HAP-1 (cell line): ENCODE measurements around the gene COX4I1.
"Not testable (repeated sequence)": the region's sequence is repeated elsewhere in the genome, so short reads cannot be mapped to it uniquely, and the experiment has no call there.

Source experiments
- DNase-seq, 2 experiments: peaks; one replicate each; pipeline ENCODE4 v3.0.0-alpha.2; 2016 to 2020; ENCODE audit warnings: low spot score in 2 of 2
- H3K27me3 ChIP-seq: fragments of 250-450 bp; sonication (Bioruptor Pico); 2 replicates; pipeline ENCODE4 v1.5.1; 2020; ENCODE audit warnings: low read depth, mild to moderate bottlenecking, moderate library complexity
- H3K36me3 ChIP-seq: fragments of 250-450 bp; sonication (Bioruptor Pico); replicated peaks from 2 replicates; pipeline ENCODE4 v1.5.1; 2020; ENCODE audit warnings: mild to moderate bottlenecking
- H3K4me1 ChIP-seq: fragments of 250-450 bp; sonication (Bioruptor Pico); 2 replicates; pipeline ENCODE4 v1.5.1; 2020; ENCODE audit warnings: mild to moderate bottlenecking
- H3K4me3 ChIP-seq: fragments of 250-450 bp; sonication (Bioruptor Pico); 2 replicates; pipeline ENCODE4 v1.5.1; 2020; ENCODE audit warnings: mild to moderate bottlenecking, moderate library complexity
- H3K9me3 ChIP-seq: fragments of 250-450 bp; sonication (Bioruptor Pico); 2 replicates; pipeline ENCODE4 v1.5.1; 2020; ENCODE audit warnings: mild to moderate bottlenecking, moderate library complexity
- in situ Hi-C: fragments of 300-500 bp; cut with MboI; formaldehyde crosslinking; loops from 3 replicates; pipeline ENCODE4 v1.14.3; 2020; ENCODE audit warnings: low sequenced_read_pairs, inconsistent platforms, mixed read lengths

The COX4I1 gene

GRCh38 chr16:85826686-85827247, 27.3 kb downstream of the COX4I1 start:
- no peaks in the 10 kb centered on the region for H3K36me3 ChIP-seq
- no peaks in the 10 kb centered on the region for H3K4me1 ChIP-seq
- in situ Hi-C loops, result loop anchor here (10.0 kb wide), 2 partner anchors 188 to 688 kb away; partner anchors contain the start of gene FOXF1
- no peak overlapping the region for H3K4me3 ChIP-seq
- peaks cover 30% of the 10 kb centered on the region for H3K27me3 ChIP-seq
- no peaks in the 10 kb centered on the region for H3K9me3 ChIP-seq
- DNase-seq, result no peak

- Histone ChIP-seq H3K4me1 (no peaks in the 10 kb centered on the region), H3K4me3 (no peak overlapping the region), H3K9me3 (no peaks in the 10 kb centered on the region), H3K27me3 (peaks cover 30% of the 10 kb centered on the region), H3K36me3 (no peaks in the 10 kb centered on the region)
- no peak for DNase-seq
- in situ Hi-C loops, result loop anchor here (10.0 kb wide), 2 partner anchors 187 to 687 kb away; partner anchors contain the start of gene FOXF1
These were observed 28.7 kb downstream of the COX4I1 start for GRCh38 chr16:85828166-85828565.

- no peaks in the 10 kb centered on the region for H3K4me1 ChIP-seq
- H3K4me3 ChIP-seq, result no peak overlapping the region
- no peaks in the 10 kb centered on the region for H3K9me3 ChIP-seq
- peaks cover 30% of the 10 kb centered on the region for H3K27me3 ChIP-seq
- no peak for DNase-seq
- in situ Hi-C loops, result loop anchor here (10.0 kb wide), 2 partner anchors 186 to 686 kb away; partner anchors contain the start of gene FOXF1
- no peaks in the 10 kb centered on the region for H3K36me3 ChIP-seq
These were observed 29.8 kb downstream of the COX4I1 start for GRCh38 chr16:85829171-85829719.

- Histone ChIP-seq H3K4me1 (no peaks in the 10 kb centered on the region), H3K4me3 (no peak overlapping the region), H3K36me3 (no peaks in the 10 kb centered on the region), H3K9me3 (no peaks in the 10 kb centered on the region), H3K27me3 (peaks cover 30% of the 10 kb centered on the region)
- in situ Hi-C loops, result loop anchor here (10.0 kb wide), 2 partner anchors 185 to 685 kb away; partner anchors contain the start of gene FOXF1
- DNase-seq, result no peak
These were observed 30.4 kb downstream of the COX4I1 start for GRCh38 chr16:85829751-85830445.

GRCh38 chr16:85830821-85831220, 31.3 kb downstream of the COX4I1 start:
- no peak for DNase-seq
- Histone ChIP-seq H3K9me3 (no peaks in the 10 kb centered on the region), H3K36me3 (no peaks in the 10 kb centered on the region), H3K4me3 (no peak overlapping the region), H3K4me1 (no peaks in the 10 kb centered on the region), H3K27me3 (peaks cover 30% of the 10 kb centered on the region)
- in situ Hi-C loops, result no loop called here

GRCh38 chr16:85832570-85833218, 33.2 kb downstream of the COX4I1 start:
- H3K9me3 ChIP-seq, result no peaks in the 10 kb centered on the region
- H3K4me1 ChIP-seq, result no peaks in the 10 kb centered on the region
- in situ Hi-C loops, result no loop called here
- no peaks in the 10 kb centered on the region for H3K36me3 ChIP-seq
- H3K4me3 ChIP-seq, result no peak overlapping the region
- DNase-seq, result no peak
- H3K27me3 ChIP-seq, result peaks cover 24% of the 10 kb centered on the region

- H3K9me3 ChIP-seq, result no peaks in the 10 kb centered on the region
- no peaks in the 10 kb centered on the region for H3K36me3 ChIP-seq
- no peak for DNase-seq
- in situ Hi-C loops, result no loop called here
- H3K4me3 ChIP-seq, result no peak overlapping the region
- H3K27me3 ChIP-seq, result peaks cover 24% of the 10 kb centered on the region
- H3K4me1 ChIP-seq, result no peaks in the 10 kb centered on the region
These were observed 33.9 kb downstream of the COX4I1 start for GRCh38 chr16:85833219-85833920.

- Histone ChIP-seq H3K36me3 (no peaks in the 10 kb centered on the region), H3K9me3 (no peaks in the 10 kb centered on the region), H3K4me1 (no peaks in the 10 kb centered on the region), H3K4me3 (no peak overlapping the region), H3K27me3 (peaks cover 15% of the 10 kb centered on the region)
- DNase-seq, result no peak
- in situ Hi-C loops, result no loop called here
These were observed 35.2 kb downstream of the COX4I1 start for GRCh38 chr16:85834741-85835140.

GRCh38 chr16:85835227-85835751, 35.8 kb downstream of the COX4I1 start:
- Histone ChIP-seq H3K4me3 (no peak overlapping the region), H3K4me1 (no peaks in the 10 kb centered on the region), H3K27me3 (peaks cover 11% of the 10 kb centered on the region), H3K9me3 (no peaks in the 10 kb centered on the region), H3K36me3 (no peaks in the 10 kb centered on the region)
- no peak for DNase-seq
- in situ Hi-C loops, result no loop called here

GRCh38 chr16:85835956-85836705, 36.6 kb downstream of the COX4I1 start:
- DNase-seq, result no peak
- in situ Hi-C loops, result no loop called here
- Histone ChIP-seq H3K27me3 (peaks cover 4% of the 10 kb centered on the region), H3K9me3 (no peaks in the 10 kb centered on the region), H3K4me3 (no peak overlapping the region), H3K4me1 (no peaks in the 10 kb centered on the region), H3K36me3 (no peaks in the 10 kb centered on the region)

- Histone ChIP-seq H3K9me3 (no peaks in the 10 kb centered on the region), H3K27me3 (peaks cover 3% of the 10 kb centered on the region; the same call in 1 of the 2 replicates), H3K36me3 (no peaks in the 10 kb centered on the region), H3K4me1 (no peaks in the 10 kb centered on the region), H3K4me3 (no peak overlapping the region)
- DNase-seq, result no peak
- in situ Hi-C loops, result no loop called here
These were observed 37.4 kb downstream of the COX4I1 start for GRCh38 chr16:85836706-85837582.

GRCh38 chr16:85837654-85838053, 38.2 kb downstream of the COX4I1 start:
- not testable (repeated sequence) for DNase-seq

More at GRCh38 chr16:85837654-85838053, 38.2 kb downstream of the COX4I1 start:
- H3K4me1 ChIP-seq, H3K9me3 ChIP-seq, in situ Hi-C loops, H3K27me3 ChIP-seq, H3K4me3 ChIP-seq, H3K36me3 ChIP-seq: not testable (repeated sequence)
